ENCODE results near the gene SPINK13. TPM values are rescaled to one million over a fixed set of nuclear protein-coding genes. Genes with fewer than 3 reads are reported as not detected.
"Not testable (repeated sequence)": the region's sequence is repeated elsewhere in the genome, so short reads cannot be mapped to it uniquely, and the experiment has no call there.

SPINK13 gene
- total RNA-seq, 1 donor from 2014 or later, result not detected

GRCh38 chr5:148261221-148261620 is 7.4 kb upstream of the SPINK13 start:
- TF ChIP-seq CTCF (IDR thresholded peaks at IDR 0.05; ENCODE audit: insufficient read depth, low read length, poor library complexity, severe bottlenecking), result no peak
- Histone ChIP-seq H3K4me3 (ENCODE audit: low read depth, low read length) (no peak overlapping the region), H3K36me3 (ENCODE audit: control insufficient read depth, insufficient read depth, low read length) (no peaks in the 10 kb centered on the region), H3K27me3 (ENCODE audit: control insufficient read depth, insufficient read depth, low read length) (no peaks in the 10 kb centered on the region)
- no peak for DNase-seq (ENCODE audit: low read depth)

GRCh38 chr5:148267962-148268361 is 632 bp upstream of the SPINK13 start:
- peak; percentile 51 for DNase-seq (ENCODE audit: low read depth)

GRCh38 chr5:148275129-148275528 is 6.5 kb downstream of the SPINK13 start:
- not testable (repeated sequence) for DNase-seq (ENCODE audit: low read depth); H3K27me3 ChIP-seq (ENCODE audit: control insufficient read depth, insufficient read depth, low read length); H3K4me3 ChIP-seq (ENCODE audit: low read depth, low read length); H3K36me3 ChIP-seq (ENCODE audit: control insufficient read depth, insufficient read depth, low read length)

More at GRCh38 chr5:148267962-148268361, 632 bp upstream of the SPINK13 start:
- no peaks in the 10 kb centered on the region for H3K27me3 ChIP-seq (ENCODE audit: control insufficient read depth, insufficient read depth, low read length)
- H3K4me3 ChIP-seq (ENCODE audit: low read depth, low read length), result no peak overlapping the region
- no peaks in the 10 kb centered on the region for H3K36me3 ChIP-seq (ENCODE audit: control insufficient read depth, insufficient read depth, low read length)
- no peak for TF ChIP-seq CTCF (IDR thresholded peaks at IDR 0.05; ENCODE audit: insufficient read depth, low read length, poor library complexity, severe bottlenecking)

GRCh38 chr5:148280893-148281292 is 12.3 kb downstream of the SPINK13 start:
- not testable (repeated sequence) for DNase-seq (ENCODE audit: low read depth); H3K27me3 ChIP-seq (ENCODE audit: control insufficient read depth, insufficient read depth, low read length); H3K36me3 ChIP-seq (ENCODE audit: control insufficient read depth, insufficient read depth, low read length); H3K4me3 ChIP-seq (ENCODE audit: low read depth, low read length)

GRCh38 chr5:148281336-148281735 is 12.7 kb downstream of the SPINK13 start:
- DNase-seq (ENCODE audit: low read depth); H3K27me3 ChIP-seq (ENCODE audit: control insufficient read depth, insufficient read depth, low read length); H3K4me3 ChIP-seq (ENCODE audit: low read depth, low read length); H3K36me3 ChIP-seq (ENCODE audit: control insufficient read depth, insufficient read depth, low read length): not testable (repeated sequence)

GRCh38 chr5:148290271-148291195 is 21.9 kb downstream of the SPINK13 start:
- no peak overlapping the region for H3K4me3 ChIP-seq (ENCODE audit: low read depth, low read length)
- DNase-seq (ENCODE audit: low read depth), result no peak
- H3K36me3 ChIP-seq (ENCODE audit: control insufficient read depth, insufficient read depth, low read length), result no peaks in the 10 kb centered on the region
- TF ChIP-seq CTCF (IDR thresholded peaks at IDR 0.05; ENCODE audit: insufficient read depth, low read length, poor library complexity, severe bottlenecking), result peak; percentile 44
- no peaks in the 10 kb centered on the region for H3K27me3 ChIP-seq (ENCODE audit: control insufficient read depth, insufficient read depth, low read length)

- no peak for DNase-seq (ENCODE audit: low read depth)
- no peak for TF ChIP-seq CTCF (IDR thresholded peaks at IDR 0.05; ENCODE audit: insufficient read depth, low read length, poor library complexity, severe bottlenecking)
- H3K36me3 ChIP-seq (ENCODE audit: control insufficient read depth, insufficient read depth, low read length), result no peaks in the 10 kb centered on the region
- no peak overlapping the region for H3K4me3 ChIP-seq (ENCODE audit: low read depth, low read length)
- H3K27me3 ChIP-seq (ENCODE audit: control insufficient read depth, insufficient read depth, low read length), result no peaks in the 10 kb centered on the region
These were observed 29.1 kb downstream of the SPINK13 start for GRCh38 chr5:148297731-148298130.

Data from kidney epithelial cell (primary cell).